HepG2 (cell line): ENCODE data around the gene VAPB. TPM values are rescaled to one million over a fixed set of nuclear protein-coding genes. Genes with fewer than 3 reads are reported as not detected.

ENCODE experiments used
- ATAC-seq: fragments of 200-7000 bp; cut with Tn5 transposase; 3 replicates; pipeline ENCODE4 v1.9.1; 2020; ENCODE audit warnings: mild to moderate bottlenecking, moderate library complexity
- BruUV-seq: library from RNA; stranded (reverse); fragments of 400-500 nt; replicated peaks from 2 replicates; lab custom pipeline; 2021; lab: Mats Ljungman, UMichigan
- CTCF ChIA-PET: fragments of 300-600 bp; formaldehyde crosslinking; extraction: SDS; loops from one replicate; lab custom pipeline; 2021; ENCODE audit warnings: low total read pairs, inconsistent platforms, low intra/inter-chr PET ratio; lab: Yijun Ruan, JAX
- POLR2A ChIA-PET: fragments of 350-600 bp; sonication (Branson Sonifier 250); formaldehyde crosslinking; loops from one replicate; lab custom pipeline; 2020; ENCODE audit warnings: antibody characterized with exemption, inconsistent platforms; lab: Yijun Ruan, JAX
- DNase-seq: peaks from one replicate; pipeline ENCODE4 v3.0.0-alpha.2; 2015; ENCODE audit warnings: low spot score
- FAIRE-seq: peaks from 3 replicates; lab custom pipeline; 2011; peaks lifted over from hg19 to GRCh38; lab: Jason Lieb, UNC
- H2AFZ ChIP-seq: one replicate; pipeline ENCODE4 v1.6.1; 2011; ENCODE audit warnings: low read length, inconsistent platforms
- H3K27ac ChIP-seq: fragments of 300-600 bp; 3 replicates; pipeline ENCODE4 v1.8.0; 2011; ENCODE audit warnings: mixed run types, mild to moderate bottlenecking, mixed read lengths, low read length, inconsistent platforms; ENCODE audit not compliant: insufficient read depth; ENCODE audit errors: extremely low read length
- H3K27me3 ChIP-seq, 2 experiments: fragments of 200-600 bp in 1 of 2; 2 replicates in 1 of 2; 3 replicates in 1 of 2; pipeline versions ENCODE4 v1.6.0 to v1.8.0; 2011; ENCODE audit warnings: low read length in 2 of 2, mild to moderate bottlenecking in 2 of 2, moderate library complexity in 2 of 2, inconsistent platforms in 1 of 2; ENCODE audit not compliant: insufficient read depth in 2 of 2, control insufficient read depth in 1 of 2
- H3K36me3 ChIP-seq, 2 experiments: fragments of 200-600 bp in 1 of 2; replicated peaks in 1 of 2; 2 replicates in 1 of 2; 3 replicates in 1 of 2; pipeline versions ENCODE4 v1.5.1 to v1.8.0; 2011; ENCODE audit warnings: low read length in 2 of 2, inconsistent platforms in 1 of 2; ENCODE audit not compliant: insufficient read depth in 2 of 2, control insufficient read depth in 1 of 2
- H3K4me1 ChIP-seq: 2 replicates; pipeline ENCODE4 v1.5.1; 2012; ENCODE audit warnings: low read length, inconsistent platforms; ENCODE audit not compliant: insufficient read depth
- H3K4me2 ChIP-seq: 2 replicates; pipeline ENCODE4 v1.6.0; 2011; ENCODE audit warnings: low read depth, low read length, inconsistent platforms
- H3K4me3 ChIP-seq, 3 experiments: fragments of 200-600 bp in 1 of 3; sonication (generic), shearing (Covaris generic) in 1 of 3; replicated peaks in 1 of 3; 2 replicates each; pipeline ENCODE4 v1.5.1; 2011 to 2016; ENCODE audit warnings: low read length in 3 of 3, inconsistent platforms in 2 of 3, low read depth in 2 of 3, mild to moderate bottlenecking in 2 of 3, control low read depth in 1 of 3, mixed read lengths in 1 of 3; ENCODE audit not compliant: insufficient read depth in 1 of 3
- H3K79me2 ChIP-seq: one replicate; pipeline ENCODE4 v1.6.1; 2011; ENCODE audit warnings: low read length, inconsistent platforms; ENCODE audit not compliant: insufficient read depth
- H3K9ac ChIP-seq: 2 replicates; pipeline ENCODE4 v1.6.0; 2011; ENCODE audit warnings: mild to moderate bottlenecking, low read depth, low read length, inconsistent platforms; ENCODE audit not compliant: insufficient read depth
- H3K9me3 ChIP-seq: 2 replicates; pipeline ENCODE4 v1.5.1; 2012; ENCODE audit warnings: mild to moderate bottlenecking, low read length
- H4K20me1 ChIP-seq: 2 replicates; pipeline ENCODE4 v1.6.0; 2011; ENCODE audit warnings: inconsistent platforms, mild to moderate bottlenecking, low read length, moderate library complexity; ENCODE audit not compliant: insufficient read depth
- ETV5 ChIP-seq: IDR thresholded peaks from 2 replicates; pipeline ENCODE4 v1.6.1; 2018; ENCODE audit warnings: missing biosample characterization, missing genetic modification reagents, inconsistent platforms, borderline replicate concordance
- FOXA3 ChIP-seq: IDR thresholded peaks from 2 replicates; pipeline ENCODE4 v1.6.1; 2016; ENCODE audit warnings: missing genetic modification reagents, missing compliant biosample characterization
- KDM1A ChIP-seq: IDR thresholded peaks from 2 replicates; pipeline ENCODE4 v1.6.1; 2016; ENCODE audit warnings: missing compliant biosample characterization
- MAX ChIP-seq: IDR thresholded peaks from 2 replicates; pipeline ENCODE4 v1.6.1; 2012; ENCODE audit warnings: inconsistent platforms
- MED13 ChIP-seq: sonication (generic); formaldehyde crosslinking; IDR thresholded peaks from 2 replicates; pipeline ENCODE4 v1.5.0; 2020; ENCODE audit warnings: missing genetic modification reagents
- MXD1 ChIP-seq: sonication (generic); formaldehyde crosslinking; IDR thresholded peaks from 2 replicates; pipeline ENCODE4 v1.4.0; 2020; ENCODE audit warnings: mild to moderate bottlenecking, missing genetic modification reagents
- NR1H2 ChIP-seq: sonication (generic); formaldehyde crosslinking; IDR thresholded peaks from 2 replicates; pipeline ENCODE4 v1.8.1; 2022; ENCODE audit warnings: low read depth, missing genetic modification reagents, borderline replicate concordance
- RFX3 ChIP-seq: IDR thresholded peaks from 2 replicates; pipeline ENCODE4 v1.6.1; 2016; ENCODE audit warnings: missing biosample characterization, missing genetic modification reagents
- ZNF567 ChIP-seq: sonication (generic); formaldehyde crosslinking; IDR thresholded peaks from 2 replicates; pipeline ENCODE4 v1.8.1; 2023; ENCODE audit warnings: mild to moderate bottlenecking, missing genetic modification reagents, borderline replicate concordance
- ZNF788 ChIP-seq: sonication (generic); formaldehyde crosslinking; IDR thresholded peaks from 2 replicates; pipeline ENCODE4 v1.5.0; 2020; ENCODE audit warnings: mild to moderate bottlenecking, missing genetic modification reagents, borderline replicate concordance
- ZNF883 ChIP-seq: sonication (generic); formaldehyde crosslinking; IDR thresholded peaks from 2 replicates; pipeline ENCODE4 v1.5.1; 2020; ENCODE audit warnings: mild to moderate bottlenecking, missing genetic modification reagents; ENCODE audit errors: not compliant biosample characterization
- WGBS: methylation state at CpG from one replicate; pipeline ENCODE4 v1.1.6; 2017; ENCODE audit warnings: low lambda C conversion rate; 5-methylcytosine and 5-hydroxymethylcytosine counted together
- in situ Hi-C: cut with HindIII; loops from 2 replicates; pipeline ENCODE4 v1.10.0; 2017; ENCODE audit warnings: low pct_unique_long_range_greater_than_20kb; ENCODE audit not compliant: extremely low pct_ligation_motif_present
- intact Hi-C: fragments of 100-400 bp; cut with micrococcal nuclease; formaldehyde crosslinking; loops from one replicate; pipeline ENCODE4 v1.10.0; 2022; ENCODE audit not compliant: unreplicated experiment
- polyA plus RNA-seq, 8 experiments: library from polyadenylated mRNA; depleted of rRNA in 3 of 8; stranded (reverse) in 7 of 8; unstranded in 1 of 8; fragments of >200 nt; fragmentation: Illumina TruSeq in 4 of 8; extraction: Trizol in 4 of 8; gene quantifications; 2 replicates each; pipeline versions ENCODE4 v1.2.1 to v1.2.3, GENCODE V29; 2011 to 2016; ENCODE audit warnings: low read depth in 4 of 8, missing spikeins in 1 of 8, mixed read lengths in 1 of 8; ENCODE audit not compliant: insufficient read depth in 1 of 8
- total RNA-seq, 5 experiments: library from RNA; depleted of rRNA; stranded (reverse); fragments of >200 nt; fragmentation: Illumina TruSeq; extraction: Trizol; gene quantifications; 2 replicates each; pipeline ENCODE4 v1.2.3, GENCODE V29; 2016; ENCODE audit warnings: low read depth in 1 of 5
- TF ChIP-seq, protein P1 (sequence below): sonication (generic); formaldehyde crosslinking; IDR thresholded peaks from 2 replicates; pipeline ENCODE4 v1.4.0; 2020; ENCODE audit warnings: missing genetic modification reagents
- TF ChIP-seq, protein P2 (sequence below): sonication (generic); formaldehyde crosslinking; conservative IDR thresholded peaks from 2 replicates; pipeline ENCODE4 v1.4.0; 2020; ENCODE audit warnings: mild to moderate bottlenecking, missing genetic modification reagents, moderate library complexity
- TF ChIP-seq, protein P3 (sequence below): sonication (generic); formaldehyde crosslinking; conservative IDR thresholded peaks from 2 replicates; pipeline ENCODE4 v1.8.0; 2022; ENCODE audit warnings: missing genetic modification reagents
- TF ChIP-seq, protein P4 (sequence below): sonication (generic); formaldehyde crosslinking; IDR thresholded peaks from 2 replicates; pipeline ENCODE4 v1.8.1; 2023; ENCODE audit warnings: mild to moderate bottlenecking, missing genetic modification reagents

VAPB gene
- total and polyA plus RNA-seq, 2 of the 13 experiments (the other 11 are each of a cell fraction or from before 2014, with no cell fraction given) = 18.6 to 48.5 TPM

- no peak for TF ChIP-seq MXD1
- TF ChIP-seq, protein P1, sequence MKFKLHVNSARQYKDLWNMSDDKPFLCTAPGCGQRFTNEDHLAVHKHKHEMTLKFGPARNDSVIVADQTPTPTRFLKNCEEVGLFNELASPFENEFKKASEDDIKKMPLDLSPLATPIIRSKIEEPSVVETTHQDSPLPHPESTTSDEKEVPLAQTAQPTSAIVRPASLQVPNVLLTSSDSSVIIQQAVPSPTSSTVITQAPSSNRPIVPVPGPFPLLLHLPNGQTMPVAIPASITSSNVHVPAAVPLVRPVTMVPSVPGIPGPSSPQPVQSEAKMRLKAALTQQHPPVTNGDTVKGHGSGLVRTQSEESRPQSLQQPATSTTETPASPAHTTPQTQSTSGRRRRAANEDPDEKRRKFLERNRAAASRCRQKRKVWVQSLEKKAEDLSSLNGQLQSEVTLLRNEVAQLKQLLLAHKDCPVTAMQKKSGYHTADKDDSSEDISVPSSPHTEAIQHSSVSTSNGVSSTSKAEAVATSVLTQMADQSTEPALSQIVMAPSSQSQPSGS (CRISPR knock-in tag) = no peak
- no peak for TF ChIP-seq NR1H2
- TF ChIP-seq FOXA3 = peak; percentile 31
- TF ChIP-seq RFX3 (CRISPR knock-in tag) = no peak
- TF ChIP-seq, protein P2, sequence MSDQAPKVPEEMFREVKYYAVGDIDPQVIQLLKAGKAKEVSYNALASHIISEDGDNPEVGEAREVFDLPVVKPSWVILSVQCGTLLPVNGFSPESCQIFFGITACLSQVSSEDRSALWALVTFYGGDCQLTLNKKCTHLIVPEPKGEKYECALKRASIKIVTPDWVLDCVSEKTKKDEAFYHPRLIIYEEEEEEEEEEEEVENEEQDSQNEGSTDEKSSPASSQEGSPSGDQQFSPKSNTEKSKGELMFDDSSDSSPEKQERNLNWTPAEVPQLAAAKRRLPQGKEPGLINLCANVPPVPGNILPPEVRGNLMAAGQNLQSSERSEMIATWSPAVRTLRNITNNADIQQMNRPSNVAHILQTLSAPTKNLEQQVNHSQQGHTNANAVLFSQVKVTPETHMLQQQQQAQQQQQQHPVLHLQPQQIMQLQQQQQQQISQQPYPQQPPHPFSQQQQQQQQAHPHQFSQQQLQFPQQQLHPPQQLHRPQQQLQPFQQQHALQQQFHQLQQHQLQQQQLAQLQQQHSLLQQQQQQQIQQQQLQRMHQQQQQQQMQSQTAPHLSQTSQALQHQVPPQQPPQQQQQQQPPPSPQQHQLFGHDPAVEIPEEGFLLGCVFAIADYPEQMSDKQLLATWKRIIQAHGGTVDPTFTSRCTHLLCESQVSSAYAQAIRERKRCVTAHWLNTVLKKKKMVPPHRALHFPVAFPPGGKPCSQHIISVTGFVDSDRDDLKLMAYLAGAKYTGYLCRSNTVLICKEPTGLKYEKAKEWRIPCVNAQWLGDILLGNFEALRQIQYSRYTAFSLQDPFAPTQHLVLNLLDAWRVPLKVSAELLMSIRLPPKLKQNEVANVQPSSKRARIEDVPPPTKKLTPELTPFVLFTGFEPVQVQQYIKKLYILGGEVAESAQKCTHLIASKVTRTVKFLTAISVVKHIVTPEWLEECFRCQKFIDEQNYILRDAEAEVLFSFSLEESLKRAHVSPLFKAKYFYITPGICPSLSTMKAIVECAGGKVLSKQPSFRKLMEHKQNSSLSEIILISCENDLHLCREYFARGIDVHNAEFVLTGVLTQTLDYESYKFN (CRISPR knock-in tag) = 0 out of 2 replicates have a peak, but pooled peaks have one; percentile 3
- TF ChIP-seq ETV5 = peak; percentile 15; the same call in 1 of the 2 replicates
- no peak for TF ChIP-seq ZNF883 (CRISPR knock-in tag)
Measured at GRCh38 chr20:58416835-58417234, 27.8 kb downstream of the VAPB start (continued).

DNA sequence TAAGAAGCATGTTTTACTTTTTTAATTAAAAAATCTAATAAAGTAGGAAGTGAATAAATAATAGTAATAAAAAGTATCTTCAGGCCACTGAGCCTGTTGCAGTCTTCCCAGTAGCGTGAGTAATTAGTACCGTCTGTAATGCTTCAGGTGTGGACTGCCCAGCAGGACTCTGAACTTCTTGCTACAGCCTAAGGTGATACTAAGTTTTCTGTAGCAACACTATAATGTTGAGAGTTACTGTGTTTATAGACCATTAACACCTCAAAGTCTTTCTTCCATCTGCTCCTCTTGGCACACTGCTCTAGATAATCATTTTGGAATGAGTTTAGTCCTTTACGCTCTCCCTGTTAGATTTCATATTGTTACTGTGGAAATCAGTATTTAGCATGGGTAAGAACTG, 28.4 kb downstream of the VAPB start:
- DNase-seq = no peak
- no peak for FAIRE-seq
- ATAC-seq = no peak
- Histone ChIP-seq H3K79me2 (peaks cover 46% of the 10 kb centered on the region), H3K27me3 (no peaks in the 10 kb centered on the region), H3K4me1 (peaks cover 17% of the 10 kb centered on the region), H4K20me1 (no peaks in the 10 kb centered on the region; the same call in 1 of the 2 replicates), H3K9ac (no peak overlapping the region), H3K27ac (no peak overlapping the region), H3K4me2 (no peak overlapping the region), H2AFZ (no peak overlapping the region), H3K9me3 (no peaks in the 10 kb centered on the region), H3K4me3 (no peak overlapping the region), H3K36me3 (peaks cover 19 to 49% of the 10 kb centered on the region in 2 experiments)
- ChIA-PET CTCF (no interaction called here), POLR2A (no interaction called here)
- intact Hi-C loops = no loop called here
- 95% methylated on average over 3 of the region's 3 CpGs for WGBS
- in situ Hi-C loops = no loop called here
- no TSS peak for BruUV-seq
- TF ChIP-seq MAX (no peak), ZNF788 (CRISPR knock-in tag) (no peak), MED13 (CRISPR knock-in tag) (no peak), ZNF567 (CRISPR knock-in tag) (no peak), KDM1A (CRISPR knock-in tag) (no peak)
- TF ChIP-seq, protein P3, sequence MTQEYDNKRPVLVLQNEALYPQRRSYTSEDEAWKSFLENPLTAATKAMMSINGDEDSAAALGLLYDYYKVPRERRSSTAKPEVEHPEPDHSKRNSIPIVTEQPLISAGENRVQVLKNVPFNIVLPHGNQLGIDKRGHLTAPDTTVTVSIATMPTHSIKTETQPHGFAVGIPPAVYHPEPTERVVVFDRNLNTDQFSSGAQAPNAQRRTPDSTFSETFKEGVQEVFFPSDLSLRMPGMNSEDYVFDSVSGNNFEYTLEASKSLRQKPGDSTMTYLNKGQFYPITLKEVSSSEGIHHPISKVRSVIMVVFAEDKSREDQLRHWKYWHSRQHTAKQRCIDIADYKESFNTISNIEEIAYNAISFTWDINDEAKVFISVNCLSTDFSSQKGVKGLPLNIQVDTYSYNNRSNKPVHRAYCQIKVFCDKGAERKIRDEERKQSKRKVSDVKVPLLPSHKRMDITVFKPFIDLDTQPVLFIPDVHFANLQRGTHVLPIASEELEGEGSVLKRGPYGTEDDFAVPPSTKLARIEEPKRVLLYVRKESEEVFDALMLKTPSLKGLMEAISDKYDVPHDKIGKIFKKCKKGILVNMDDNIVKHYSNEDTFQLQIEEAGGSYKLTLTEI (CRISPR knock-in tag) = no peak
- TF ChIP-seq, protein P4, sequence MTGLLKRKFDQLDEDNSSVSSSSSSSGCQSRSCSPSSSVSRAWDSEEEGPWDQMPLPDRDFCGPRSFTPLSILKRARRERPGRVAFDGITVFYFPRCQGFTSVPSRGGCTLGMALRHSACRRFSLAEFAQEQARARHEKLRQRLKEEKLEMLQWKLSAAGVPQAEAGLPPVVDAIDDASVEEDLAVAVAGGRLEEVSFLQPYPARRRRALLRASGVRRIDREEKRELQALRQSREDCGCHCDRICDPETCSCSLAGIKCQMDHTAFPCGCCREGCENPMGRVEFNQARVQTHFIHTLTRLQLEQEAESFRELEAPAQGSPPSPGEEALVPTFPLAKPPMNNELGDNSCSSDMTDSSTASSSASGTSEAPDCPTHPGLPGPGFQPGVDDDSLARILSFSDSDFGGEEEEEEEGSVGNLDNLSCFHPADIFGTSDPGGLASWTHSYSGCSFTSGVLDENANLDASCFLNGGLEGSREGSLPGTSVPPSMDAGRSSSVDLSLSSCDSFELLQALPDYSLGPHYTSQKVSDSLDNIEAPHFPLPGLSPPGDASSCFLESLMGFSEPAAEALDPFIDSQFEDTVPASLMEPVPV (CRISPR knock-in tag) = no peak
